ENCODE measurements around the gene TMEM52. TPM values are rescaled to one million over a fixed set of nuclear protein-coding genes. Genes with fewer than 3 reads are reported as not detected.

The TMEM52 gene
- polyA plus RNA-seq, 1 of the 3 experiments (the other 2 are of a cell fraction) = 4.8 TPM

DNA sequence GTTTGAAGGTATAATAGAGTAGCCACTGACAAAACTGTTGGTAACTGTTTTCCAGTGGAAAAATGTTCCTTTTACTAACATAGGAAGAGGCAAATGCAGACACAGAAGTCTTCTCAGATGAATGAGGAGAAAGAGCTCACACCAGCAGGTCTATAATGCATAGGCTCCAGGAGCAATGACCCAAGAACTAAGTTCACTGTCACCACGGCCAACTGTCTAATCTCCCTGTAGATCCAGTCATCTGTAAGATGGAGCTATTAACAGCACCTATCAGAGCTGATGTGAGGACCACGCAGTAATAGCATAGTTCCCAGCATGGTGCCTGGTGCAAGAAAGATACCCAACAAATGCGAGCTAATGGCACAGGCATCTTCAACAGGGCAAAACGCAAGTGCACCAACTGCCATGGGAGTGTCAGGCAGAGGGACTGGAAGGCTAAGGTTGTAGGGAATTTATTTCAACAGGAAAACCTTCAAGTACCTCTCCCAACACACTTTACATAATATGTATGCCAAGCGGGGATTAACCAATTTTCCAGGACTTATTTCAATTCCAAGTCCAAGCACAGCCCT lies 41.1 kb downstream of the TMEM52 start (continued):
- TF ChIP-seq, protein P1, sequence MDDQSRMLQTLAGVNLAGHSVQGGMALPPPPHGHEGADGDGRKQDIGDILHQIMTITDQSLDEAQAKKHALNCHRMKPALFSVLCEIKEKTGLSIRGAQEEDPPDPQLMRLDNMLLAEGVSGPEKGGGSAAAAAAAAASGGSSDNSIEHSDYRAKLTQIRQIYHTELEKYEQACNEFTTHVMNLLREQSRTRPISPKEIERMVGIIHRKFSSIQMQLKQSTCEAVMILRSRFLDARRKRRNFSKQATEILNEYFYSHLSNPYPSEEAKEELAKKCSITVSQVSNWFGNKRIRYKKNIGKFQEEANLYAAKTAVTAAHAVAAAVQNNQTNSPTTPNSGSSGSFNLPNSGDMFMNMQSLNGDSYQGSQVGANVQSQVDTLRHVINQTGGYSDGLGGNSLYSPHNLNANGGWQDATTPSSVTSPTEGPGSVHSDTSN (IDR thresholded peaks at IDR 0.05) = no peak

DNA sequence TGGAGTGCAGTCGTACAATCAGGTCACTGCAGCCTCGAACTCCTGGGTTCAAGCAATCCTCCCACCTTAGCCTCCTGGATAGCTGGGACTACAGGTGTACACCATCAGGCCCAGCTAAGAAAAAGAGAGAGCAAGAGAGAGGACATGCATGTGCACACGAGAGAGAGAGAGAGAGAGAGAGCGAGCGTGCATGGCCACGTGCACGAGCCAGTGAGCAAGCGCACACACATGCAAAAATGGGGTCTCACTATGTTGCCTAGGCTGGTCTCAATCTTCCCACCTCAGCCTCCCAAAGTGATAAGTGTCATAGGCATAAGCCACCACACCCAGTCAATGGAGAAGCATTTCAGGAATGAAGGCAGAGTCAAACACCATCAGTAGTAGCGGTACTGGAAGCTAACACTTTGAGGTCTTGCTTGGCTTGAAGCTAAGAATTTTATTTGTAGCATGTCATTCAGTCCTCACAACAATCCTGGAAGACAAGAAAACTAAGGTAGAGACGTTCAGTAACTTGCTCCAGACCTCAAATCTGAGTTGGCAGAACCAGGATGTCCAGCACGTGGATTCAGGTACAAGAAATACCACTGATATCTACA lies 42.6 kb downstream of the TMEM52 start:
- Histone ChIP-seq H4K20me1 (ENCODE audit: insufficient read depth) (peaks cover 100% of the 10 kb centered on the region), H3K4me1 (ENCODE audit: control insufficient read depth in 1 of 2, insufficient read depth in 2 of 2, low read depth in 1 of 2, low read length in 1 of 2) (peaks cover 0 to 23% of the 10 kb centered on the region in 2 experiments; a peak in 1 of 4 replicates), H3K27me3 (ENCODE audit: insufficient read depth) (no peaks in the 10 kb centered on the region), H2AFZ (ENCODE audit: low read depth) (no peak overlapping the region), H3K27ac (ENCODE audit: low read depth in 2 of 2, low read length in 1 of 2) (no peak overlapping the region), H3K4me2 (no peak overlapping the region), H3K36me3 (replicated peaks in 1 of 2; ENCODE audit: control insufficient read depth in 1 of 2, insufficient read depth in 2 of 2, low read length in 1 of 2) (peaks cover 12 to 37% of the 10 kb centered on the region in 2 experiments), H3K9ac (no peak overlapping the region), H3K9me3 (no peaks in the 10 kb centered on the region), H3F3A (replicated peaks; ENCODE audit: insufficient read depth) (peaks cover 3% of the 10 kb centered on the region), H3K9me2 (no peaks in the 10 kb centered on the region), H3K4me3 (ENCODE audit: low read depth in 2 of 2, low read length in 1 of 2) (no peak overlapping the region), H3K79me2 (ENCODE audit: insufficient read depth) (peaks cover 100% of the 10 kb centered on the region)
- ChIA-PET CTCF (interaction anchor here (1.3 to 1.6 kb wide), 3 partner anchors 9 to 31 kb away, joined by 3 to 4 read pairs (median 3); no protein-coding TSS in a partner anchor), POLR2A (no interaction called here)
- no peak for TF ChIP-seq JUND (IDR thresholded peaks at IDR 0.05)
- TF ChIP-seq FOXJ3 (CRISPR knock-in tag; IDR thresholded peaks at IDR 0.05) = no peak
- no peak for TF ChIP-seq TCF12 (IDR thresholded peaks at IDR 0.05)
- no peak for DNase-seq
- 90% methylated on average over 11 of the region's 11 CpGs for WGBS (ENCODE audit: low lambda C conversion rate)

DNA sequence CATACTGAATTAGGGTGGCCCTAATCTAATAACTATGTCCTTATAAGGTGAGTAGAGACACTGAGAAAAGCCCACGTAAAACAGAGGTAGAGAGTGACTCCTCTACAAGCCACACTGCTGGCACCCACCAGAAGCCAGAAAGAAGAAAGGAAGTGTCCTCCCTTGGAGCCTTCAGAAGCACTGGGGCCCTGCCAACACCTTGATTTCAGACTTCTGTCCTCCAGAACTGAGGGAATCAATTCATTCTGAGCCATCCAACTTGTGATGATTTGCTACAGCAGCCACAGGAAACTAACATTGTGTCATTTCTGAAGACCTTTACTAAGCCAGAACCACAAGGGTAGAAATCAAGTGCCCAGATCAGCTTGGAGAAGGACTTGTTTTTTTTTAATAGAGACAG lies 43.1 kb downstream of the TMEM52 start:
- Histone ChIP-seq H3K4me3 (ENCODE audit: low read depth in 2 of 2, low read length in 1 of 2) (no peak overlapping the region), H4K20me1 (ENCODE audit: insufficient read depth) (peaks cover 100% of the 10 kb centered on the region), H2AFZ (ENCODE audit: low read depth) (no peak overlapping the region), H3K79me2 (ENCODE audit: insufficient read depth) (peaks cover 100% of the 10 kb centered on the region), H3K9ac (no peak overlapping the region), H3K4me1 (ENCODE audit: control insufficient read depth in 1 of 2, insufficient read depth in 2 of 2, low read depth in 1 of 2, low read length in 1 of 2) (peaks cover 0 to 19% of the 10 kb centered on the region in 2 experiments; a peak in 1 of 4 replicates), H3K9me2 (no peaks in the 10 kb centered on the region), H3K27me3 (ENCODE audit: insufficient read depth) (no peaks in the 10 kb centered on the region), H3K9me3 (no peaks in the 10 kb centered on the region), H3K4me2 (no peak overlapping the region), H3K27ac (ENCODE audit: low read depth in 2 of 2, low read length in 1 of 2) (no peak overlapping the region), H3F3A (replicated peaks; ENCODE audit: insufficient read depth) (peaks cover 3% of the 10 kb centered on the region), H3K36me3 (replicated peaks in 1 of 2; ENCODE audit: control insufficient read depth in 1 of 2, insufficient read depth in 2 of 2, low read length in 1 of 2) (peaks cover 12 to 37% of the 10 kb centered on the region in 2 experiments)
- POLR2A ChIA-PET = no interaction called here
- WGBS (ENCODE audit: low lambda C conversion rate) = 100% methylated on average over 1 of the region's 1 CpG
- CTCF ChIA-PET = interaction anchor here (1.3 to 1.6 kb wide), 3 partner anchors 9 to 31 kb away, joined by 3 to 4 read pairs (median 3); no protein-coding TSS in a partner anchor
- no peak for DNase-seq
- TF ChIP-seq FOSL2 (IDR thresholded peaks at IDR 0.05; ENCODE audit: borderline replicate concordance, low read depth) (no peak), JUND (IDR thresholded peaks at IDR 0.05) (no peak), RCOR1 (IDR thresholded peaks at IDR 0.05; ENCODE audit: low read length) (no peak), MXI1 (IDR thresholded peaks at IDR 0.05; ENCODE audit: low read depth, low read length) (no peak), TEAD4 (IDR thresholded peaks at IDR 0.05; ENCODE audit: borderline replicate concordance, insufficient read depth) (no peak), ELF1 (IDR thresholded peaks at IDR 0.05) (no peak), MEF2A (IDR thresholded peaks at IDR 0.05; ENCODE audit: borderline replicate concordance, low read depth) (no peak), GATA2 (CRISPR knock-in tag; IDR thresholded peaks at IDR 0.05) (no peak), POLR2AphosphoS5 (IDR thresholded peaks at IDR 0.05; ENCODE audit: low read depth, low read length) (no peak)
- TF ChIP-seq, protein P2, sequence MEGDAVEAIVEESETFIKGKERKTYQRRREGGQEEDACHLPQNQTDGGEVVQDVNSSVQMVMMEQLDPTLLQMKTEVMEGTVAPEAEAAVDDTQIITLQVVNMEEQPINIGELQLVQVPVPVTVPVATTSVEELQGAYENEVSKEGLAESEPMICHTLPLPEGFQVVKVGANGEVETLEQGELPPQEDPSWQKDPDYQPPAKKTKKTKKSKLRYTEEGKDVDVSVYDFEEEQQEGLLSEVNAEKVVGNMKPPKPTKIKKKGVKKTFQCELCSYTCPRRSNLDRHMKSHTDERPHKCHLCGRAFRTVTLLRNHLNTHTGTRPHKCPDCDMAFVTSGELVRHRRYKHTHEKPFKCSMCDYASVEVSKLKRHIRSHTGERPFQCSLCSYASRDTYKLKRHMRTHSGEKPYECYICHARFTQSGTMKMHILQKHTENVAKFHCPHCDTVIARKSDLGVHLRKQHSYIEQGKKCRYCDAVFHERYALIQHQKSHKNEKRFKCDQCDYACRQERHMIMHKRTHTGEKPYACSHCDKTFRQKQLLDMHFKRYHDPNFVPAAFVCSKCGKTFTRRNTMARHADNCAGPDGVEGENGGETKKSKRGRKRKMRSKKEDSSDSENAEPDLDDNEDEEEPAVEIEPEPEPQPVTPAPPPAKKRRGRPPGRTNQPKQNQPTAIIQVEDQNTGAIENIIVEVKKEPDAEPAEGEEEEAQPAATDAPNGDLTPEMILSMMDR (IDR thresholded peaks at IDR 0.05) = no peak
- TF ChIP-seq, protein P3, sequence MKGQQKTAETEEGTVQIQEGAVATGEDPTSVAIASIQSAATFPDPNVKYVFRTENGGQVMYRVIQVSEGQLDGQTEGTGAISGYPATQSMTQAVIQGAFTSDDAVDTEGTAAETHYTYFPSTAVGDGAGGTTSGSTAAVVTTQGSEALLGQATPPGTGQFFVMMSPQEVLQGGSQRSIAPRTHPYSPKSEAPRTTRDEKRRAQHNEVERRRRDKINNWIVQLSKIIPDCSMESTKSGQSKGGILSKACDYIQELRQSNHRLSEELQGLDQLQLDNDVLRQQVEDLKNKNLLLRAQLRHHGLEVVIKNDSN (IDR thresholded peaks at IDR 0.05; ENCODE audit: borderline replicate concordance, low read depth) = no peak
- TF ChIP-seq, protein P4, sequence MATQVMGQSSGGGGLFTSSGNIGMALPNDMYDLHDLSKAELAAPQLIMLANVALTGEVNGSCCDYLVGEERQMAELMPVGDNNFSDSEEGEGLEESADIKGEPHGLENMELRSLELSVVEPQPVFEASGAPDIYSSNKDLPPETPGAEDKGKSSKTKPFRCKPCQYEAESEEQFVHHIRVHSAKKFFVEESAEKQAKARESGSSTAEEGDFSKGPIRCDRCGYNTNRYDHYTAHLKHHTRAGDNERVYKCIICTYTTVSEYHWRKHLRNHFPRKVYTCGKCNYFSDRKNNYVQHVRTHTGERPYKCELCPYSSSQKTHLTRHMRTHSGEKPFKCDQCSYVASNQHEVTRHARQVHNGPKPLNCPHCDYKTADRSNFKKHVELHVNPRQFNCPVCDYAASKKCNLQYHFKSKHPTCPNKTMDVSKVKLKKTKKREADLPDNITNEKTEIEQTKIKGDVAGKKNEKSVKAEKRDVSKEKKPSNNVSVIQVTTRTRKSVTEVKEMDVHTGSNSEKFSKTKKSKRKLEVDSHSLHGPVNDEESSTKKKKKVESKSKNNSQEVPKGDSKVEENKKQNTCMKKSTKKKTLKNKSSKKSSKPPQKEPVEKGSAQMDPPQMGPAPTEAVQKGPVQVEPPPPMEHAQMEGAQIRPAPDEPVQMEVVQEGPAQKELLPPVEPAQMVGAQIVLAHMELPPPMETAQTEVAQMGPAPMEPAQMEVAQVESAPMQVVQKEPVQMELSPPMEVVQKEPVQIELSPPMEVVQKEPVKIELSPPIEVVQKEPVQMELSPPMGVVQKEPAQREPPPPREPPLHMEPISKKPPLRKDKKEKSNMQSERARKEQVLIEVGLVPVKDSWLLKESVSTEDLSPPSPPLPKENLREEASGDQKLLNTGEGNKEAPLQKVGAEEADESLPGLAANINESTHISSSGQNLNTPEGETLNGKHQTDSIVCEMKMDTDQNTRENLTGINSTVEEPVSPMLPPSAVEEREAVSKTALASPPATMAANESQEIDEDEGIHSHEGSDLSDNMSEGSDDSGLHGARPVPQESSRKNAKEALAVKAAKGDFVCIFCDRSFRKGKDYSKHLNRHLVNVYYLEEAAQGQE (IDR thresholded peaks at IDR 0.05; ENCODE audit: low read depth, low read length) = no peak
- TF ChIP-seq, protein P5, sequence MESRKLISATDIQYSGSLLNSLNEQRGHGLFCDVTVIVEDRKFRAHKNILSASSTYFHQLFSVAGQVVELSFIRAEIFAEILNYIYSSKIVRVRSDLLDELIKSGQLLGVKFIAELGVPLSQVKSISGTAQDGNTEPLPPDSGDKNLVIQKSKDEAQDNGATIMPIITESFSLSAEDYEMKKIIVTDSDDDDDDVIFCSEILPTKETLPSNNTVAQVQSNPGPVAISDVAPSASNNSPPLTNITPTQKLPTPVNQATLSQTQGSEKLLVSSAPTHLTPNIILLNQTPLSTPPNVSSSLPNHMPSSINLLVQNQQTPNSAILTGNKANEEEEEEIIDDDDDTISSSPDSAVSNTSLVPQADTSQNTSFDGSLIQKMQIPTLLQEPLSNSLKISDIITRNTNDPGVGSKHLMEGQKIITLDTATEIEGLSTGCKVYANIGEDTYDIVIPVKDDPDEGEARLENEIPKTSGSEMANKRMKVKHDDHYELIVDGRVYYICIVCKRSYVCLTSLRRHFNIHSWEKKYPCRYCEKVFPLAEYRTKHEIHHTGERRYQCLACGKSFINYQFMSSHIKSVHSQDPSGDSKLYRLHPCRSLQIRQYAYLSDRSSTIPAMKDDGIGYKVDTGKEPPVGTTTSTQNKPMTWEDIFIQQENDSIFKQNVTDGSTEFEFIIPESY (IDR thresholded peaks at IDR 0.05; ENCODE audit: borderline replicate concordance, low read depth) = no peak

All from SK-N-SH (cell line).